CD4-positive, alpha-beta T cell treated with Interleukin-12 subunit alpha and Interleukin-12 subunit beta, for 1 hour (primary cell): Measurements from ENCODE around the gene FBXL2.

ENCODE experiments used
- DNase-seq: peaks from one replicate; pipeline ENCODE4 v3.0.0-alpha.2; 2020

Gene FBXL2

GRCh38 chr3:33430571-33430970 lies 153.3 kb downstream of the FBXL2 start:
- no peak for DNase-seq

GRCh38 chr3:33433843-33434242 lies 156.6 kb downstream of the FBXL2 start:
- no peak for DNase-seq
